ENCODE data around the gene IMMP2L.

The IMMP2L gene

DNA sequence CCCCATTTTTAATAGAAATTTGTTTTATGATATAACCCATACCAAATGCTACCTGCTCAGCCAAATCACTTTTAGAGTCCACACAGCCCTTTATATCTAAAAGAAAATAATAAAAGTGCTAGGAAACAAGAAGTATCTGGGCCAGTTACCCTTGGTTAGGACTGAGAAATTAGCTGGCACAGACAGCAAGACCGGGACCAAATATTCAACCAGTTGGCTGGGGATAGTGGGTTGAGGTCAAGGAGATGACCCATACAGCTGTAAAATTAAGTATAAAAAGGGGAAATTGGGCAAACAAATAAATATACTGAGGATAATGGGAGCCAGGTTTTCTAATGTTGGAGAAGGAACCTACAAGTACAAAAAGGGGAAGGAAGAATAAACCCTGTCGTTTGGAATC lies 174.3 kb downstream of the IMMP2L start:
- TF ChIP-seq ARNT (IDR thresholded peaks at IDR 0.05) (no peak), CTBP1 (IDR thresholded peaks at IDR 0.05; ENCODE audit: borderline replicate concordance) (no peak), SP1 (IDR thresholded peaks at IDR 0.05) (no peak), FOXA1 (IDR thresholded peaks at IDR 0.05) (no peak), LEF1 (IDR thresholded peaks at IDR 0.05; ENCODE audit: borderline replicate concordance) (no peak), ZNF384 (IDR thresholded peaks at IDR 0.05) (no peak), SUZ12 (IDR thresholded peaks at IDR 0.05) (no peak), FOXM1 (IDR thresholded peaks at IDR 0.05; ENCODE audit: borderline replicate concordance) (no peak), L3MBTL2 (conservative IDR thresholded peaks at IDR 0.05) (no peak), BHLHE40 (IDR thresholded peaks at IDR 0.05; ENCODE audit: borderline replicate concordance) (no peak), ELF4 (IDR thresholded peaks at IDR 0.05) (no peak), TARDBP (IDR thresholded peaks at IDR 0.05) (no peak), FOXK2 (IDR thresholded peaks at IDR 0.05) (no peak), NFRKB (IDR thresholded peaks at IDR 0.05) (no peak), PKNOX1 (IDR thresholded peaks at IDR 0.05) (no peak), HDGF (IDR thresholded peaks at IDR 0.05; ENCODE audit: borderline replicate concordance) (no peak)
- no peak for DNase-seq (ENCODE audit: extremely low spot score)
- CTCF ChIA-PET: no interaction called here
- POLR2A ChIA-PET: no interaction called here

- ChIA-PET POLR2A (no interaction called here), CTCF (no interaction called here)
- no peak for DNase-seq (ENCODE audit: extremely low spot score)
- TF ChIP-seq BHLHE40 (IDR thresholded peaks at IDR 0.05; ENCODE audit: borderline replicate concordance) (no peak), FOXM1 (IDR thresholded peaks at IDR 0.05; ENCODE audit: borderline replicate concordance) (no peak), ELF4 (IDR thresholded peaks at IDR 0.05) (no peak), HDGF (IDR thresholded peaks at IDR 0.05; ENCODE audit: borderline replicate concordance) (no peak), PKNOX1 (IDR thresholded peaks at IDR 0.05) (no peak), ZNF384 (IDR thresholded peaks at IDR 0.05) (no peak), TARDBP (IDR thresholded peaks at IDR 0.05) (no peak), ARNT (IDR thresholded peaks at IDR 0.05) (no peak), SP1 (IDR thresholded peaks at IDR 0.05) (no peak), FOXK2 (IDR thresholded peaks at IDR 0.05) (no peak)
Measured at GRCh38 chr7:111384065-111384891, 178.0 kb downstream of the IMMP2L start.

- CTCF ChIA-PET: no interaction called here
- POLR2A ChIA-PET: no interaction called here
- no peak for DNase-seq (ENCODE audit: extremely low spot score)
- TF ChIP-seq SUZ12 (IDR thresholded peaks at IDR 0.05) (no peak), PKNOX1 (IDR thresholded peaks at IDR 0.05) (no peak), ZNF384 (IDR thresholded peaks at IDR 0.05) (no peak)
Measured at GRCh38 chr7:111383133-111383532, 179.2 kb downstream of the IMMP2L start.

GRCh38 chr7:111381590-111381989 lies 180.7 kb downstream of the IMMP2L start:
- POLR2A ChIA-PET: no interaction called here
- TF ChIP-seq LEF1 (IDR thresholded peaks at IDR 0.05; ENCODE audit: borderline replicate concordance) (no peak), TARDBP (IDR thresholded peaks at IDR 0.05) (no peak), L3MBTL2 (conservative IDR thresholded peaks at IDR 0.05) (no peak), SP1 (IDR thresholded peaks at IDR 0.05) (no peak), CTBP1 (IDR thresholded peaks at IDR 0.05; ENCODE audit: borderline replicate concordance) (no peak), FOXK2 (IDR thresholded peaks at IDR 0.05) (no peak), ARNT (IDR thresholded peaks at IDR 0.05) (no peak), ZNF384 (IDR thresholded peaks at IDR 0.05) (no peak), ELF4 (IDR thresholded peaks at IDR 0.05) (no peak), BHLHE40 (IDR thresholded peaks at IDR 0.05; ENCODE audit: borderline replicate concordance) (no peak), PKNOX1 (IDR thresholded peaks at IDR 0.05) (no peak), NFRKB (IDR thresholded peaks at IDR 0.05) (no peak), FOXM1 (IDR thresholded peaks at IDR 0.05; ENCODE audit: borderline replicate concordance) (no peak), FOXA1 (IDR thresholded peaks at IDR 0.05) (no peak), SUZ12 (IDR thresholded peaks at IDR 0.05) (no peak), HDGF (IDR thresholded peaks at IDR 0.05; ENCODE audit: borderline replicate concordance) (no peak)
- CTCF ChIA-PET: no interaction called here
- DNase-seq (ENCODE audit: extremely low spot score): no peak

DNA sequence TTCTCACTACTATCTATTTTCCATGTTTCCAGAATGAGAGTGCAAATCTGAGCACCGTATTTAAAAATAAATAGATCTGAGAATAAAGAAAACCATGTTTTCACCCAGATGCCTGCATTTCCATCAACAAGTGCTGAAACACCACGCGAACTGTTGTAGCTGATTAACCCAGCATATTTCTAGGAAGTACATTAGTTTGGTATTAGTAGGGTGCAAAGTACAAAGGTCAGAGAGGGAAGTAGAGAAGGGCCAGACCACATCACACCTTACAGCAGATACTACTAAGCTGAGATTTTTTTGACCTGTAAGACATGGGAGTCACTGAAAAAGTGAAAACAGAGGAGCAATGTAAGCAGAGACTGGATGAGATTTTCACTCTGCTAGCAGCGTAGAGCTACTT lies 181.3 kb downstream of the IMMP2L start:
- ChIA-PET CTCF (no interaction called here), POLR2A (no interaction called here)
- TF ChIP-seq FOXK2 (IDR thresholded peaks at IDR 0.05) (no peak), LEF1 (IDR thresholded peaks at IDR 0.05; ENCODE audit: borderline replicate concordance) (no peak), FOXA1 (IDR thresholded peaks at IDR 0.05) (no peak), ELF4 (IDR thresholded peaks at IDR 0.05) (no peak), HDGF (IDR thresholded peaks at IDR 0.05; ENCODE audit: borderline replicate concordance) (no peak), SUZ12 (IDR thresholded peaks at IDR 0.05) (no peak), FOXM1 (IDR thresholded peaks at IDR 0.05; ENCODE audit: borderline replicate concordance) (no peak), CTBP1 (IDR thresholded peaks at IDR 0.05; ENCODE audit: borderline replicate concordance) (no peak), L3MBTL2 (conservative IDR thresholded peaks at IDR 0.05) (no peak), SP1 (IDR thresholded peaks at IDR 0.05) (no peak)
- no peak for DNase-seq (ENCODE audit: extremely low spot score)

DNA sequence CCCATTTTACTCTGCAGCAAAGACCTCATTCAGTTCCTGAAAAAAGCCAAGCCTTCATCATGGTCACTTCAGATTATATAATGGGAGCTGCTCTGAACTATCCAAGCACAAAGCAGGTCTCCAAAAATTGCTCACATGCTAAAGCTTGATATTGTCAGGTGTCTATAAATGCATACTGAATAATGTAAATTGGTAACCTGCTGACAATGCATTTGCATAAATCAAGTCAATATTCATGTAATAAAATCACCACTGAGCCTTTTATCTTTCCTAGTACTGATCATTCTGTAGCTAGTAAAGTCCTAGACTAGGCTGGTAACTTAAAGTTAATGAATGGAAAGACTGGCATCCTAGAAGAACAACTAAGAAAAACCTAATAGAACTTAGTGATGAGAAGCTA lies 188.3 kb downstream of the IMMP2L start:
- ChIA-PET POLR2A (no interaction called here), CTCF (no interaction called here)
- TF ChIP-seq FOXK2 (IDR thresholded peaks at IDR 0.05) (no peak), ZNF384 (IDR thresholded peaks at IDR 0.05) (no peak), HDGF (IDR thresholded peaks at IDR 0.05; ENCODE audit: borderline replicate concordance) (no peak), CTBP1 (IDR thresholded peaks at IDR 0.05; ENCODE audit: borderline replicate concordance) (no peak), FOXM1 (IDR thresholded peaks at IDR 0.05; ENCODE audit: borderline replicate concordance) (no peak), TARDBP (IDR thresholded peaks at IDR 0.05) (no peak), FOXA1 (IDR thresholded peaks at IDR 0.05) (no peak), PKNOX1 (IDR thresholded peaks at IDR 0.05) (no peak), SP1 (IDR thresholded peaks at IDR 0.05) (no peak), NFRKB (IDR thresholded peaks at IDR 0.05) (no peak), ARNT (IDR thresholded peaks at IDR 0.05) (no peak), BHLHE40 (IDR thresholded peaks at IDR 0.05; ENCODE audit: borderline replicate concordance) (no peak)
- no peak for DNase-seq (ENCODE audit: extremely low spot score)
